M059J (cell line): ENCODE results near the gene PLOD1. TPM values are rescaled to one million over a fixed set of nuclear protein-coding genes. Genes with fewer than 3 reads are reported as not detected.
"Not testable (repeated sequence)": the region's sequence is repeated elsewhere in the genome, so short reads cannot be mapped to it uniquely, and the experiment has no call there.

Experiments used
- DNase-seq: peaks from one replicate; pipeline ENCODE4 v3.0.0-alpha.2; 2012; ENCODE audit warnings: low read depth
- total RNA-seq: library from RNA; depleted of rRNA; stranded (reverse); fragments of >200 nt; shearing (Covaris generic); gene quantifications from 2 replicates; pipeline ENCODE4 v1.2.3, GENCODE V29; 2014; rRNA removed

Gene PLOD1
- 157 and 205 TPM in 2 replicates for total RNA-seq

- DNase-seq, result peak; percentile 86
Measured at GRCh38 chr1:11934302-11935056, at the start of gene PLOD1. TSS of gene PLOD1 (plus strand) at chr1:11934717. CDS start at chr1:11934780, 63 bp downstream.

- DNase-seq, result no peak
Measured at GRCh38 chr1:11885916-11886315, 48.6 kb upstream of the PLOD1 start.

DNA sequence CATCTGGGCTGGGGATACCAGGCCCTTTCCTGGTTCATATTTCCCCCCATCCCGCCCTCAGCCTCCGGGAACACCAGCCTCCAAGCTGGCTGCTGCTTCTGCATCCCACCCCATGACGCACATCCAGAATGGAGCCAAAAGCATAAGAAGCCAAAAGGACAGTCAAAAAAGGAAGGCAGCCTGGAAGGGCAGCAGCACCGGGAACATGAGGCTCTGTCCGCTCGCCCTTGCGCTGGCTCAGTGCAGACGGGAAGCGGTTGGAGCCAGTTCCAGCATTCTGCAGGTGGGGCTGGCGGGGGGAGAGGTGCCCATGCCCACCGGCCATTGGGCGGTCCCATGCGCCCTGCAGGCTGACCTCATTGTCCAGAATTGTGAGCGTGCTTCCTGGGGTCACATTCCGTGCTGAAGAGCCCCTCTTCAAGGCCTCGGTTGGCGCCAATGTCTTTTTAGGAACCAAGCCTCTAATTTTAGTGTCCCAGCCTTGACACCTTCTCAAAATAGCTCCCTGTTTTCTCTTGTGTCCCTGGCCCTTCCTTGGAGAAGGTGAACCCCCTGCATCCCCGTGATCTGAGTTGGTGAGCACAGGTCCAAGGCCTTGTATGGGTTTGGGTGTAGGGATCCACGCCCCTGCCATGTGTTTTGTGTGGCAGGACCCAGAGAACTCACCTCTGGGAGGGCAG, 47.4 kb upstream of the PLOD1 start:
- DNase-seq, result no peak

DNA sequence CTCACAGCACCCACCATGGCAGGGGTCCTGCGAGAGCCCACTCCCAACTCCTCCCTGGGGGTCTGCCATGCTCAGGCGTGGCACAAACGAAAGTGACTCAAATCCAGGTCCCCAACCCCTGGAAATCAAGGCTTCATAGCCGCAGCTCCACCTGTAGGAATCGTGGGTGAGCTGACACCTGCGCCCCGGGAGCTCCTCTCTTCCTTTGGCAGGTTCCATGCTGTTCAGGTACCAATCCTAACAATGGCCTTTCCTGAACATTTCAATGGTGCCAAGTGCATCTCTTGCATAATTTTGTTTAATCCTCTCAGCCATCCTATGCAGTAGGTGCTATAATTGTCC, 46.9 kb upstream of the PLOD1 start:
- DNase-seq, result no peak

DNA sequence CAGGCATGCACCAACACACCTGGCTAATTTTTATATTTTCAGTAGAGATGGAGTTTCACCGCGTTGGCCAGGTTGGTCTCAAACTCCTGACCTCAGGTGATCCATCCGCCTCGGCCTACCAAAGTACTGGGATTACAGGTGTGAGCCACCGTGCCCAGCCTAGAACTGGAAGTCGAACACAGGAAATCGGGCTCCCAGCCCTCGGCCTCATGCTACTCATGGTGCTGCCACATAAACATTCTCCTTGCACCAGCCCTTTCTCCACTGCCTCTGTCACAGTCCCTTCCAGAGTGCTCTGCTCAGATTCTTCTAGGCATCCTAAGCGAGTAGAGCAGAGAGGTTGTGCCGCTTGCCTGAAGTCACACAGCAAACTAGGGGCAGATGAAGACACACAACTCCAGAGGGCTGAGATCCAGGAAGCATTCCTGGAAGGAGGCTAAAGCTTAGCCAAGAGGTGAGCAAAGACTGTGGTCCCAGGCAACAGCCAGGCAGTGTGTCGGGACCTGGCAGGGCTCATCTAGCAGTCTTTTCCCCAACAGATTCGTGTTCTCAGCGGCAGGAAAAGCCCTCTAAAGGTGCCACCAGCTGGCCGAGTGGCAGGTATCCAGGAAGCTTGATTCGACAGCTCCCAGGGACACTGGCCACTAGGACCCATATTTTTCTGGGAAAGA, 46.2 kb upstream of the PLOD1 start:
- DNase-seq, result no peak

GRCh38 chr1:11888877-11889208, 45.7 kb upstream of the PLOD1 start:
- no peak for DNase-seq

- DNase-seq, result no peak
Measured at GRCh38 chr1:11891433-11892186, 42.9 kb upstream of the PLOD1 start.

- DNase-seq, result peak; percentile 42
Measured at GRCh38 chr1:11893907-11894251, 40.6 kb upstream of the PLOD1 start.

- not testable (repeated sequence) for DNase-seq
Measured at GRCh38 chr1:11894501-11894900, 40.0 kb upstream of the PLOD1 start.

- DNase-seq, result no peak
Measured at GRCh38 chr1:11898086-11898785, 36.3 kb upstream of the PLOD1 start.

- no peak for DNase-seq
Measured at GRCh38 chr1:11898831-11899467, 35.6 kb upstream of the PLOD1 start.

DNA sequence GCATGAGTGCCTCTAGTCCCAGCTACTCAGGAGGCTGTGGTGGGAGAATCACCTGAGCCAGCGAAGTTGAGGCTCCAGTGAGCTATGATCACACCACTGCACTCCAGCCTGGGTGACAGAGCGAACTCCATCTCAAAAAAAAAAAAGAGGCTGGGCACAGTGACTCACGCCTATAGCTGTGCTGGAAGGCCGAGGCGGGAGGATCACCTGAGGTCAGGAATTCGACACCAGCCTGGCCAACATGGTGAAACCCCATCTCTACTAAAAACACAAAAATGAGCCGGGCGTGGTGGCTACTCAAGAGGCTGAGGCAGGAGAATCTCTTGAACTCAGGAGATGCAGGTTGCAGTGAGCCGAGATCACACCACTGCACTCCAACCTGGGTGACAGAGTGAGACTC, 33.1 kb upstream of the PLOD1 start:
- DNase-seq, result peak; percentile 56

DNA sequence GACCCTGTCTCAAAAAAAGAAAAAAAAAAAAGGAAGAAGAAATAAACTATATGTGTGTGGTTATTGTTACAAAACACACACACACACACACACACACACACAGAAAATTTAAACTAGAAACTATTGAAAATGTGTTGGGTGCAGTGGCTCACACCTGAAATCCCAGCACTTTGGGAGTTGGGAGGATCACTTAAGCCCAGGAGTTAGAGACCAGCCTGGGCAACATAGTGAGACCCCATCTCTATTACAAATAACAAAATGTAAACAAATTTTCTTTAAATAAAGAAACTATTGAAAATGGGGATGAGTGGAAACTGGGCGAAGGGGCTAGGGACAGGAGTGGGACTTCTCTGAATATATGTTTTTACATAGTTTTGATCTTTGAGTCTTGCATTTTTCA, 31.3 kb upstream of the PLOD1 start:
- DNase-seq, result no peak

- not testable (repeated sequence) for DNase-seq
Measured at GRCh38 chr1:11904156-11904555, 30.4 kb upstream of the PLOD1 start.

- no peak for DNase-seq
Measured at GRCh38 chr1:11904978-11905377, 29.5 kb upstream of the PLOD1 start.

- no peak for DNase-seq
Measured at GRCh38 chr1:11906870-11907269, 27.6 kb upstream of the PLOD1 start.

DNA sequence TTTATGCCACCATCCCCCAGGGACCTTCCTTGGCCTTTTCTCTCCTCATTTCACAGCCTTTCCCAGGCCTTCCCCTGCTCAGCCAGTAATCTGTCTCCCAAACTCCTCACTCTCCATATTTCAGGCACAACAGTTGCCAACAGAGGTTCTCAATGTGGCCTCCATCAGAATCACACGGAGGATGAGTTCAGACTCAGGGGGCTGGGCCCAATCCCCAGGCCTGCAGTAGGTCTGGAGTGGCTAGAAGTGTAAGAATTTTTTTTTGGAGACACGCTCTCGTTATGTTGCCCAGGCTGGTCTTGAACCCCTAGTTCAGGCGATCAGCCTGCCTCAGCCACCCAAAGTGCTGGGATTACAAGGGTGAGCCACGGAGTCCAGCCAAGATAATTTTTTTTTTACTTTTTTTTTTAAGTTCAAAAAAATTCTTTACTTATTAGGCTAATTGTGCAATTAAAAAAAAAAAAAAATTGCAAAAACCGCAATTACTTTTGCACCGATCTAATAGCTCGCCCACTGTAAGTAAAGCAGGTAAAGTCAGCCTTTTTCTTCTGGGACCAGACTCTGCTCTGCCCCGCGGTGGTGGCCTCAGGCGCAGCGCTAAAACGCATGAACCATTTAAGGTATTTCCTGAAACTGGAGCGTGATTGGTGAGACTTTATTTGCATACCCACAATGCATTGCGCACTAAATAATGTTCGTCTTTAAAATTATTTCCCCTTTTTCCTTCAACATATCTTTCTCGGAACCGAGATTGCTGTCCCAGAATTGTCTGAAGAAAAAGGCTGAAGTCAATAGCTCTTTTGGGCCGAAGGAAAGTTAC, 27.0 kb upstream of the PLOD1 start:
- peak; percentile 92 for DNase-seq

- peak; percentile 100 for DNase-seq
Measured at GRCh38 chr1:11908095-11908675, 26.3 kb upstream of the PLOD1 start.

DNA sequence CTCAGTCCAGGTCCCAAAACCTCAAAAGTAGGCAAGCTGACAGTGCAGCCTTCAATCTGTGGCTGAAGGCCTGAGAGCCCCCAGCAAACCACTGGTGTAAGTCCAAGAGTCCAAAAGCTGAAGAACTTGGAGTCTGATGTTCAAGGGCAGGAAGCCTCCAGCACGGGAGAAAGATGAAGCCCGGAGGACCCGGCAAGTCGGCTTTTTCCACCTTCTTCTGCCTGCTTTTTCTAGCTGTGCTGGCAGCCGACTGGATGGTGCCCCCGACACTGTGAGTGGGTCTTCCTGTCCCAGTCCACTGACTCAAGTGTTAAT, 23.6 kb upstream of the PLOD1 start:
- not testable (repeated sequence) for DNase-seq

DNA sequence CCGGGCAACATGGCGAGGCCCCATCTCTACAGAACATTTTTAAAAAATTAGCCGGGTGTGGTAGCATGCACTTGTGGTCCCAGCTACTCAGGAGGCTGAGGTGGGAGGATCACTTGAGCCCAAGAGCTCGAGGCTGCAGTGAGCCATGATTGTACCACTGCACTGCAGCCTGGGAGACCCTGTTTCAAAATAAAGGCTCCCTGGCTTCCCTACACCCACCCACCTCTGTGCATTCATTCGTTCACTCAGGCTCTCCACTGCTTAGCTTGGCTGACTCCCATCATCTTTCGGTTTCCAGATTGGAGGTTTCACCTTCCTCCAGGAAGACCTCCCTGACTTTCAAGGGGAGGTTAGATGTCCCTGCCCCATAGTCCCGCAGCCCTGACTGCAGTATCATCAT, 22.5 kb upstream of the PLOD1 start:
- no peak for DNase-seq
